ENCODE measurements around the gene RAB3GAP2.
"Not testable (repeated sequence)": the region's sequence is repeated elsewhere in the genome, so short reads cannot be mapped to it uniquely, and the experiment has no call there.

Gene RAB3GAP2

GRCh38 chr1:220272047-220272840 is at the start of gene RAB3GAP2:
TSS of gene RAB3GAP2 (minus strand) at chr1:220272453. CDS start at chr1:220272337, 116 bp downstream.
- DNase-seq (ENCODE audit: low read depth in 2 of 2): peak; percentile 94 to 95

DNA sequence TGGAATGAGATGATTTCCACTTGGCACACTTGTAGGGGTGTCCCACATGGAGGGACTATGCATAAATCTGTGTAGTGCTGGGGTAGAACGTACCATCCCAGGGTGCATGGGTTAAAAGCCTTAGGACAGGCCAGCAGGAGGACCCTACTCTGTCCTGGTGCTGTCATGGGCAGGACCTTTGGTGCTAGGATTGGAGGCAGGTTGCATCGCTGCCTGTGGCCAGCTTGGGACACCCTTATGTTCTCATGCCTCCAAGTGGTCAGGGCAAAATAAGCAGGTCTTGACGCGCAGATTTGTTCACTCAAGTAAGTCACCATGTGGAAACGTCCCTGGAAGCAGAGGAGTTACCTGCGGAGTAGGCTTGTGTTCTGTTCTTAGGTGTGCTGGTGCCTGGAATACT is 49.5 kb upstream of the RAB3GAP2 start:
- DNase-seq (ENCODE audit: low read depth in 2 of 2): no peak

- no peak for DNase-seq (ENCODE audit: low read depth in 2 of 2)
Observed at GRCh38 chr1:220320709-220321108, 48.5 kb upstream of the RAB3GAP2 start.

DNA sequence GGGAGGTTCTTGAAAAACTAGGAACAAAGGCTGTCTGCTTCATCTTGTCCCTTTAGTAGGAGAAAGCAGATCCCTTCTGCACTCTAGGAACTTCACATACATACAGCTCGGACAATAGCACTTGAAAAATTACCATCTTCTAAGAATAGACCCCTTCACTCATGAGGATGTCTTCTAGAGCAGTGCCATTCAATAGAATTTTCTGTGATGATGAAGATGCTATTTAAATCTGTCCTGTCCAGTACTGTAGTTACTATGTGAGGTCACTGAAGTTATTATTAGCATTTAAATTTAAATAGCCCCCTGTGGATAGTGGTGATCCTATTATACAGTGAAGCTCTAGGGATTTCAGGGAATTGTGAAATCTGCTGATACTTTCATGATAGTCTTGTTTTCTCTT is 46.4 kb upstream of the RAB3GAP2 start:
- no peak for DNase-seq (ENCODE audit: low read depth in 2 of 2)

DNA sequence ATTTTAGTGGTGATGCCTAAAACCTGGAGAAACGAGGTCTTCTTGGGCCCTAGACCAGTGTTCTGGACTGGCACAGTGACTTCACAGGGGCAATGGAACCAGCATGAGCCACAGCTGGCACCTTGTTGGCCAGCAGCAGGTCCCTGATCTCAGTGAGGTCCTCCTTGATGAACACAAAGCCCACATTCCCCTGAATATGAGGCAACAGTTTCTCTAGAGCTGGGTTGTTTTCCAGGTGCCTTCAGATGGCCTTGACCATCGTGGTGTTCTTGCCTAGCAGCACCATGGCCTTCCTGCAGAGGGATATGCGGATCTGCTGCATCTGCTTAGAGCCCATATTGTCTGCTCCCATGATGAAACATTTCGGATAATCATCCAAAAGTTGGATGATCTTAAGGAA is 44.9 kb upstream of the RAB3GAP2 start:
- DNase-seq (ENCODE audit: low read depth in 2 of 2): no peak

DNA sequence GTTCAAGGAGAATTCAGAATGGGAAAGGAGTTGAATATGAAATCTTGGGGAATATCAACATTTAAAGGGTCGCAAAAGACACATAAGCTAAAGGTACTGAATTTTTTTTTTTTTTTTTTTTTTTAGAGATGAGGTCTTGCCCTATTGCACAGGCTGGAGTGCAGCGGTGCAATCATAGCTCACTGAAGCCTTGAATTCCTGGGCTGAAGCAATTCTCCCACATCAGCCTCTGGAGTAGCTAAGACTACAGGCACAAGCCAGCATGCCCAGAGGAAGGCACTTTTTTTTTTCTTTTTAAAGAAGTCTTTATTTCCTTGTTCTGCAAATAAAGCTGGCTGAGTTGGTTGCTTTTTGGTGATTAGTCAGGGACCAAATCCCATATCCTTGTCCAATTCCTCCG is 44.1 kb upstream of the RAB3GAP2 start:
- no peak for DNase-seq (ENCODE audit: low read depth in 2 of 2)

DNA sequence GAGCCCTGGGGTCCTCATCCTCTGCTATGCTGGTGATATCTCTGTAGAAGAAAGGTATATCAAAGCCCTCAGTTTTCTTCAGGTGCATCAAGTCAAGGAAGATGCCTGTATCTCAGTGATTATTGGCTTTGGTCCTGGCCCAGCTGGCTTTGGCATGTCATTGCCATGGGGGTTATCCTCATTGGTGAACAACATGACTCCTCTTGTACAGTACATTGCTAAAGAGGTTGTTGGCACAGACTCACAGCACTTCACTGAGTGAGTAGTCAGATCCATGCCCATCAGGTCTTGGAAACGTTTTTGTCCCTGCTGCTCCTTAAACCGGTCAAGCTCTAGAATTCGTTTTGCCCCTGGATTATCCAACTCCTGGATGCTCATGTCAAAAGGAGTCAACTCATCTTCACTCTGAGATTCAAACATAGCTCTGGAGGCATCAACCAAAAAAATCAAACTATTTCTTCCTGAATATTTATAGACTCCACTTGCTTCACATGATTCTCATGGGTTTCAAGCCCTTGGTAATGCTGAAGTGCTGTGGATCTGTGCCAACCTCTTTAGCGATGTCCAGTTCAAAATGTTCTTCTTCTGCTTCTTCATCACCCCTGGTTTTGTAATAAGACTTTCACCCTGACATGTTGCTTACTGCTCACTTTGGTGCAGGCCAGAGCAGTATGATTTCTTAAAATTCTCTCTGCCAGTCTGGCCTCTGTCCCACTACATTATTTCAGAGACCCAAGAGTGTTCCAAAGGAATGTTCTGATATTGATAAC is 43.0 kb upstream of the RAB3GAP2 start:
- no peak for DNase-seq (ENCODE audit: low read depth in 2 of 2)

- no peak for DNase-seq (ENCODE audit: low read depth in 2 of 2)
Observed at GRCh38 chr1:220313576-220313975, 41.3 kb upstream of the RAB3GAP2 start.

- not testable (repeated sequence) for DNase-seq (ENCODE audit: low read depth in 2 of 2)
Observed at GRCh38 chr1:220310147-220310546, 37.9 kb upstream of the RAB3GAP2 start.

- DNase-seq (ENCODE audit: low read depth in 2 of 2): no peak
Observed at GRCh38 chr1:220307607-220308006, 35.4 kb upstream of the RAB3GAP2 start.

DNA sequence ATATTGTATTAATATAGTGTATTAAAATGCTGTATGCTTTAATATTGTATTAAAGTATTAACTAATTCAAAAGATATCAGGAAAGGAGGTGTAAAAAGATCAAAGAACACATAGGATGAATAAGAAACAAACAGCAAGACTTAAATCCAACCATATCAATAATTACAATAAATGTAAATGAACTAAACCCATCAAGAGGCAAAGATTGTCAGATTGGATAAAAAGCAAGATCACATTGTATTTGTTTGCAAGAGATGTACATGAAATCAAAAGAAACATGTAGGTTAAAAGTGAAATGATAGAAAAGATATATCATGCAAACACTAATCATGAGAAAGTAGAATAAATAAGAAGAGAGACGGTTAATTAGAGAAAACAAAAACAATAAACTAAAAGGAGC is 34.1 kb upstream of the RAB3GAP2 start:
- DNase-seq (ENCODE audit: low read depth in 2 of 2): no peak

- DNase-seq (ENCODE audit: low read depth in 2 of 2): no peak
Observed at GRCh38 chr1:220303871-220304270, 31.6 kb upstream of the RAB3GAP2 start.

DNA sequence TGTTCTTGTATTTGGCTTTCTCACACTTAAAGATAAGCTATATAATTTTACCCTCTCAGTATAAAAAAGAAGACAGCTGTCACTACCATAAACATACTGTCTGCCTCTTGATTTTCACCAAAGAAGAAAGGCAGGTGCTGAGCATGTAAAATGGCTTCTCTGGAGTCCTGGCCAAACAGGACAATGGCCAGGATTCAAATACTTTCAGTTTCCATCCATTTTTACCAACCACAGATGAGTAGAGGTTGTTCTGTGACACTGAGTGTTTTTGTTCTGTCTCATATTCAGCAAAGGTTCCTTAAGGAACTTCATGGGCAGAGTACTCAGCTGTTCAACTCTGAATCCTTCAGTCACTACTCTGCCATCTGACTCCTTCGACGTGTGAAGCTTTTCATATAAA is 29.4 kb upstream of the RAB3GAP2 start:
- DNase-seq (ENCODE audit: low read depth in 2 of 2): no peak

- no peak for DNase-seq (ENCODE audit: low read depth in 2 of 2)
Observed at GRCh38 chr1:220300442-220301121, 28.3 kb upstream of the RAB3GAP2 start.

GRCh38 chr1:220299337-220299736 is 27.1 kb upstream of the RAB3GAP2 start:
- no peak for DNase-seq (ENCODE audit: low read depth in 2 of 2)

GRCh38 chr1:220298470-220299205 is 26.4 kb upstream of the RAB3GAP2 start:
- DNase-seq (ENCODE audit: low read depth in 2 of 2): no peak

DNA sequence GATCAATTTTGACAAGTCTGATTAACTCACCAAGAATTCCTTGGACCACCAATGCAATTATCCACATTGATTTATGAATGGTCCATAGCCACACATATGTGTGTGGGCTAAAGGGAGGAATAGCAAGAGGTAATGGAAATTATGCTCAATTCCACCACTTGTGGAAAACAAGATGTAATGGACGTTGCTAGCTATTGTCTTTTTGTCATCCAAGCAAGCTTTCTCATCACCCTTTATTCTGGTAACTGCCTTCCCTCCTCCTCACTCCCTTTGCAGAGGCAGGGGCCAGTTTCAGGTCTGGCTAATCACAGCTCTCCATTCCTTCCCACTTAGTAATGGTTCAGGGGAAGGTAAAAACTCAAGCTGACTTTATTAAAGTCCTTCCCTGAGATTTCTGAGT is 24.7 kb upstream of the RAB3GAP2 start:
- DNase-seq (ENCODE audit: low read depth in 2 of 2): no peak

GRCh38 chr1:220294846-220295301 is 22.6 kb upstream of the RAB3GAP2 start:
- no peak for DNase-seq (ENCODE audit: low read depth in 2 of 2)

DNA sequence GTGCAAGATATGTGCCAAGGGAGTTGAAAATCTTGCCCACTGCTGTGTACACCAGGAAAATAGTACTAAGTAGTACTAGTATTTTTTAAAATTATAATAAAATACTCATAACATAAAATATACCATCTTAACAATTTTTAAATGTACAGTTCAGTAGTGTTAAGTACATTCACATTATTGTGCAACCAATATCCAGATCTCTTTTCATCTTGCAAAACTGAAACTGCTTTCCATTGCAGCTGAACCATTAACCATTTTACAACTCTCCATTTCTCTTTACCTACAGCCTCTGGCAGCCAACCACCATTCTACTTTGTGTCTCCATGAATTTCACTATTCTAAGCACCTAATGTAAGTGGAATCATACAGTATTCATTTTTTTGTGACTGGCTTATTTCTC is 19.3 kb upstream of the RAB3GAP2 start:
- DNase-seq (ENCODE audit: low read depth in 2 of 2): no peak

GRCh38 chr1:220290140-220290761 is 18.0 kb upstream of the RAB3GAP2 start:
- no peak for DNase-seq (ENCODE audit: low read depth in 2 of 2)

GRCh38 chr1:220287129-220287528 is 14.9 kb upstream of the RAB3GAP2 start:
- DNase-seq (ENCODE audit: low read depth in 2 of 2): no peak
